ENCODE results near the gene EXOSC1.
"Not testable (repeated sequence)": the region's sequence is repeated elsewhere in the genome, so short reads cannot be mapped to it uniquely, and the experiment has no call there.

EXOSC1 gene

GRCh38 chr10:97445722-97446639 is at the start of gene EXOSC1, which contains the start of gene ZDHHC16:
Gene EXOSC1 (minus strand): TSS chr10:97446006. CDS start chr10:97445985, 21 bp downstream.
Gene ZDHHC16 (plus strand): TSS chr10:97446175. CDS start chr10:97451676, 5,501 bp downstream.
- Mint-ChIP-seq H3K4me3 (peak within 1 kb of the TSS; percentile 98 to 100), H3K36me3 (peaks cover 20 to 24% of the 10 kb centered on the region in 2 donors), H3K9me3 (no peaks in the 10 kb centered on the region), H3K4me1 (peaks cover 23 to 59% of the 10 kb centered on the region in 2 donors), H3K27me3 (no peaks in the 10 kb centered on the region), H3K27ac (peak within 1 kb of the TSS; percentile 97)
- peak; percentile 96 to 98 for ATAC-seq (replicated peaks)
- DNase-seq = peak; percentile 90

GRCh38 chr10:97494863-97495506 is 49.2 kb upstream of the EXOSC1 start:
- Mint-ChIP-seq H3K4me3 (no peak overlapping the region), H3K27me3 (peaks cover 3% of the 10 kb centered on the region in 2 donors), H3K27ac (no peak overlapping the region), H3K4me1 (peaks cover 20 to 49% of the 10 kb centered on the region in 2 donors), H3K9me3 (no peaks in the 10 kb centered on the region), H3K36me3 (peaks cover 5 to 21% of the 10 kb centered on the region in 2 donors)
- ATAC-seq (replicated peaks) = no peak
- DNase-seq = no peak

GRCh38 chr10:97494151-97494550 is 48.3 kb upstream of the EXOSC1 start:
- H3K27ac Mint-ChIP-seq = no peak overlapping the region
- no peak for ATAC-seq (replicated peaks)

GRCh38 chr10:97490592-97490991 is 44.8 kb upstream of the EXOSC1 start:
- Mint-ChIP-seq H3K4me1 (peaks cover 17 to 48% of the 10 kb centered on the region in 2 donors), H3K27ac (peak overlapping the region; percentile 82), H3K27me3 (no peaks in the 10 kb centered on the region), H3K4me3 (peak overlapping the region; percentile 15 to 53), H3K9me3 (no peaks in the 10 kb centered on the region), H3K36me3 (peaks cover 14 to 27% of the 10 kb centered on the region in 2 donors)
- DNase-seq (no peak), ATAC-seq (replicated peaks) (peak; percentile 23 to 41)

More at GRCh38 chr10:97494151-97494550, 48.3 kb upstream of the EXOSC1 start:
- no peak overlapping the region for H3K4me3 Mint-ChIP-seq
- H3K27me3 Mint-ChIP-seq = no peaks in the 10 kb centered on the region
- DNase-seq = no peak
- peaks cover 18 to 53% of the 10 kb centered on the region in 2 donors for H3K4me1 Mint-ChIP-seq
- H3K36me3 Mint-ChIP-seq = peaks cover 5 to 21% of the 10 kb centered on the region in 2 donors
- no peaks in the 10 kb centered on the region for H3K9me3 Mint-ChIP-seq

- DNase-seq (no peak), ATAC-seq (replicated peaks) (no peak)
- Mint-ChIP-seq H3K36me3 (peaks cover 19 to 39% of the 10 kb centered on the region in 2 donors), H3K27ac (no peak overlapping the region), H3K4me3 (no peak overlapping the region), H3K4me1 (peaks cover 11 to 31% of the 10 kb centered on the region in 2 donors), H3K9me3 (no peaks in the 10 kb centered on the region), H3K27me3 (no peaks in the 10 kb centered on the region)
These were observed 40.0 kb upstream of the EXOSC1 start for GRCh38 chr10:97485647-97486281.

- ATAC-seq (replicated peaks) (no peak), DNase-seq (no peak)
- H3K4me3 Mint-ChIP-seq = no peak overlapping the region
- no peaks in the 10 kb centered on the region for H3K9me3 Mint-ChIP-seq
- H3K27ac Mint-ChIP-seq = no peak overlapping the region
- H3K36me3 Mint-ChIP-seq = peaks cover 25 to 47% of the 10 kb centered on the region in 2 donors
- no peaks in the 10 kb centered on the region for H3K27me3 Mint-ChIP-seq
- peaks cover 7 to 14% of the 10 kb centered on the region in 2 donors for H3K4me1 Mint-ChIP-seq
These were observed 38.1 kb upstream of the EXOSC1 start for GRCh38 chr10:97483921-97484320.

- Mint-ChIP-seq H3K36me3 (peaks cover 24 to 47% of the 10 kb centered on the region in 2 donors), H3K9me3 (no peaks in the 10 kb centered on the region), H3K27ac (no peak overlapping the region), H3K4me1 (peaks cover 7 to 11% of the 10 kb centered on the region in 2 donors), H3K27me3 (no peaks in the 10 kb centered on the region), H3K4me3 (no peak overlapping the region)
- DNase-seq (no peak), ATAC-seq (replicated peaks) (no peak)
These were observed 37.7 kb upstream of the EXOSC1 start for GRCh38 chr10:97483506-97483905.

- DNase-seq (no peak), ATAC-seq (replicated peaks) (no peak)
- peaks cover 27 to 50% of the 10 kb centered on the region in 2 donors for H3K36me3 Mint-ChIP-seq
- H3K27me3 Mint-ChIP-seq = no peaks in the 10 kb centered on the region
- no peaks in the 10 kb centered on the region for H3K9me3 Mint-ChIP-seq
- peaks cover 5 to 7% of the 10 kb centered on the region in 2 donors for H3K4me1 Mint-ChIP-seq
- no peak overlapping the region for H3K4me3 Mint-ChIP-seq
- H3K27ac Mint-ChIP-seq = no peak overlapping the region
These were observed 36.6 kb upstream of the EXOSC1 start for GRCh38 chr10:97482381-97482780.

GRCh38 chr10:97481071-97481470 is 35.3 kb upstream of the EXOSC1 start:
- no peaks in the 10 kb centered on the region for H3K27me3 Mint-ChIP-seq
- H3K36me3 Mint-ChIP-seq = peaks cover 34 to 60% of the 10 kb centered on the region in 2 donors
- ATAC-seq (replicated peaks) (no peak), DNase-seq (no peak)
- H3K27ac Mint-ChIP-seq = no peak overlapping the region
- peaks cover under 1 to 2% of the 10 kb centered on the region in 2 donors for H3K4me1 Mint-ChIP-seq
- H3K9me3 Mint-ChIP-seq = no peaks in the 10 kb centered on the region
- no peak overlapping the region for H3K4me3 Mint-ChIP-seq

GRCh38 chr10:97479939-97480338 is 34.1 kb upstream of the EXOSC1 start:
- no peak for ATAC-seq (replicated peaks)
- no peak overlapping the region for H3K4me3 Mint-ChIP-seq
- no peaks in the 10 kb centered on the region for H3K9me3 Mint-ChIP-seq
- no peak overlapping the region for H3K27ac Mint-ChIP-seq
- no peak for DNase-seq
- no peaks in the 10 kb centered on the region for H3K27me3 Mint-ChIP-seq
- H3K36me3 Mint-ChIP-seq = peaks cover 36 to 61% of the 10 kb centered on the region in 2 donors
- H3K4me1 Mint-ChIP-seq = peaks cover 0 to 2% of the 10 kb centered on the region in 2 donors

- H3K9me3 Mint-ChIP-seq; H3K27ac Mint-ChIP-seq; DNase-seq; ATAC-seq (replicated peaks); H3K27me3 Mint-ChIP-seq; H3K4me3 Mint-ChIP-seq; H3K4me1 Mint-ChIP-seq: not testable (repeated sequence)
- peaks cover 37 to 66% of the 10 kb centered on the region in 2 donors for H3K36me3 Mint-ChIP-seq
These were observed 33.6 kb upstream of the EXOSC1 start for GRCh38 chr10:97479410-97479809.

- no peak overlapping the region for H3K27ac Mint-ChIP-seq
- no peaks in the 10 kb centered on the region for H3K4me1 Mint-ChIP-seq
- H3K36me3 Mint-ChIP-seq = peaks cover 46 to 65% of the 10 kb centered on the region in 2 donors
- H3K4me3 Mint-ChIP-seq = no peak overlapping the region
- DNase-seq (no peak), ATAC-seq (replicated peaks) (no peak)
- no peaks in the 10 kb centered on the region for H3K27me3 Mint-ChIP-seq
- H3K9me3 Mint-ChIP-seq = no peaks in the 10 kb centered on the region
These were observed 30.3 kb upstream of the EXOSC1 start for GRCh38 chr10:97475936-97476594.

- Mint-ChIP-seq H3K4me1 (no peaks in the 10 kb centered on the region), H3K27me3 (no peaks in the 10 kb centered on the region), H3K27ac (no peak overlapping the region), H3K4me3 (no peak overlapping the region), H3K36me3 (peaks cover 42 to 65% of the 10 kb centered on the region in 2 donors), H3K9me3 (no peaks in the 10 kb centered on the region)
- ATAC-seq (replicated peaks) = no peak
- DNase-seq = no peak
These were observed 29.1 kb upstream of the EXOSC1 start for GRCh38 chr10:97474918-97475317.

GRCh38 chr10:97468781-97469180 is 23.0 kb upstream of the EXOSC1 start:
- H3K4me1 Mint-ChIP-seq; ATAC-seq (replicated peaks); H3K9me3 Mint-ChIP-seq; H3K27ac Mint-ChIP-seq; DNase-seq; H3K27me3 Mint-ChIP-seq; H3K4me3 Mint-ChIP-seq: not testable (repeated sequence)
- peaks cover 20 to 25% of the 10 kb centered on the region in 2 donors for H3K36me3 Mint-ChIP-seq

Measured in stimulated activated naive B cell treated with anti-CD40 and anti-IgM and Interleukin-4, amounts not matched to agents 10 μg/mL and 1 μg/mL and 100 μg/mL, for 72 hours (primary cell).